Jurkat, Clone E6-1 (cell line): ENCODE measurements around the gene DUT. TPM values are rescaled to one million over a fixed set of nuclear protein-coding genes. Genes with fewer than 3 reads are reported as not detected.

ENCODE experiments used
- DNase-seq: peaks from one replicate; pipeline ENCODE4 v3.0.0-alpha.2; 2011; ENCODE audit warnings: low read depth, low spot score
- H3K4me3 ChIP-seq: 2 replicates; pipeline ENCODE4 v1.5.1; 2011; ENCODE audit warnings: mild to moderate bottlenecking, low read length, control low read depth, moderate library complexity
- polyA plus RNA-seq: library from polyadenylated mRNA; unstranded; fragments of >200 nt; gene quantifications from one replicate; pipeline ENCODE4 v1.2.1, GENCODE V29; 2012; ENCODE audit warnings: missing spikeins; ENCODE audit not compliant: insufficient read length, insufficient read depth

DUT gene
- 402 TPM for polyA plus RNA-seq

GRCh38 chr15:48330855-48331795 is at the start of gene DUT:
Gene DUT (plus strand): TSS chr15:48331429. CDS start chr15:48331516, 87 bp downstream.
- peak within 1 kb of the TSS; percentile 85 for H3K4me3 ChIP-seq
- DNase-seq, result peak; percentile 68

DNA sequence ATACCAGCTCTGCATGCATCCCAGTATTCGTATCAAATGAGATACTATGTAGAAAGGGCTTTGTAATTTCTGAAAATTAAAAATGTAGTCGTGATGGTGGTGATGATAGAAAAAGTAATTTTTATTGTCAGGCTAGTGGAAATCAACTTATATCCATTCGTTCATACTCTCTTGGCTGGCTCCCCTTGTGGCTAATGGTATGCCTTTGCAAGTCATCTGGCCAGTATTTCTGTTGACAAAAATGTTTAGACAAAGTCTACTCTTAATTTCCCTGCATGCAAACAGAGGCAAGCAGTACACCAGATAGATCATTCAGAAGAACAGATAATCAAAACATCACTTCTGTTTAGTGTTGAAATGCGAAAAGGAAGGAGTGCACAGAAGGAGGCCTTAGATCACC is 49.6 kb upstream of the DUT start:
- H3K4me3 ChIP-seq, result no peak overlapping the region
- no peak for DNase-seq

DNA sequence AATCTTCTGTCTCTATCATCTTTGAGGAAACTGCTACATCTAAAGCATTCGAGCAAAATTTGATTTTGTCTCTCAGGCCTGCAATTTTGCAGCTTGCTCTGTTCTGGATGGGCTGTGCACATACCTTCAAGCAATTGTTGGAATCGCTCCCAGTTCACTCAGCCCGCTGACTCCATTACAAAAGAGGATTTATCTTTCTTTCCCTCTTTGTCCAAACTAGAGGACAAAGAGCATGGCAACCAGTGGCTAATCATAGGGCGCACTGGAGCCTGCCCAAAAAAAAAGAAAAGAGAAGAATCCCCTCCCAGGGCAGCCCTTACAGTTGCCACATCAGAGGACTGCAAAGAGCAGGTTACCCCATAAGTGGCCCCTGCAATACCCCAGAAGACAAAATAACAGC is 49.0 kb upstream of the DUT start:
- DNase-seq, result no peak
- no peak overlapping the region for H3K4me3 ChIP-seq

GRCh38 chr15:48283396-48284145 is 47.7 kb upstream of the DUT start:
- H3K4me3 ChIP-seq, result no peak overlapping the region
- no peak for DNase-seq

DNA sequence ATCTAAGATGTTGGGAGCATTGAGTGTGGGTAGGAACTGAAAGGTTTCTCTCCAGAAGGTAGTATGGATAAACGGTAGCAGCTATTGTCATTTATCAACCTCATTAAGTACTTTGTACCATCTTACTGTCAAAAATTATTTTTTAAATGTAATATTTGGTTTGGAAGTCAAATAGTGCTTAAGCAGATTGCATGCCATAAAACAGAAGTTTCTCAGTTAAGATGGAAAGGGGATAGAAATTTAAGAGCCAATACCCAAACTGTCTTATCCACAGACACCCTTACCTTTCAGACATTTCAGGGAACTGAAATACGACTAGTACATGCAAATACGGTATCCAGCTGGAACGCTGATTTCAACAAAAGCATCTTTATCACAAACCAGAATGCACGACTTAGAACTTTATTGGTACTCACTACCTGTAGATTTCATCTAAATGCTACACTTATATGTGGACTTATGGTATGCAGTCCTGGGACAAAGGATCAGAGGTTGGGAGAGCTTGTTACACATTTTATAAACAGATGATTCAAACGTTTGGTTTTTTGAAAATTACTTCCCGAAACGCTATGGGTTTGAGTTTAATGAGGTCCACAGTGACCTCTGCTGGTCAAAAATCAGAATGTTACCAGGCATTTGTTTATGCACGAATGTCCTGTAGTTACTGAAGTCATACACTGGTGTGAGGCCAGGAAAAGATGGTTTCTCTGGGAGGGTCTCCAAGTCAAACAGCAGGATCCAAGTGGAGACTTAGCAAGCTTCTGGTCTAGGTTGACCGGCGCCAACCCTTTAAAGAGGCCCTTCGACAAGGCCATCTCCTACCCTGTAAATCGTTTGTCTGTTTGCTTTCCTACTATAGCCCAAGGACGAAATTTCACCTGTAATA is 45.7 kb upstream of the DUT start:
- DNase-seq, result peak; percentile 67
- no peak overlapping the region for H3K4me3 ChIP-seq

- DNase-seq, result no peak
- no peak overlapping the region for H3K4me3 ChIP-seq
These were observed 41.6 kb upstream of the DUT start for GRCh38 chr15:48289628-48290027.

- H3K4me3 ChIP-seq, result no peak overlapping the region
- DNase-seq, result no peak
These were observed 38.8 kb upstream of the DUT start for GRCh38 chr15:48292458-48292857.

DNA sequence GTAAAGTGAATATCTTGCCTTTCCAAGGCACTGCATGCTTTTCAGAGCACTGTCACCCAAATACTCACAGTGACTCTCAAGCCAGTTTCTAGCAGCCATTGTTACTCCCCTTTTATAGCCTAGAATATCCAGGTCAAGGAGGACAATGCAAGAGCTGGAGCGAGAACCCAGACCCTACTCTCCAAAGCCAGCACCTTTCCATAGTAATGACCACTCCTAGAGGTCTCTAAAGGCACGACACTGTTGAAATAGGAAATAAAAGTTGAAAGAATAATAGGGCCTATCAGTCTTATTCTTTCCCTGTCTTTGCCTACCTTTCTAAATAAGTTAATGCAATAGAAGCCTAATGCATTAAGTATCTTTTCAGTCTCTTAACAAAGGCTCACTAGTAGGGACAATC is 33.6 kb upstream of the DUT start:
- DNase-seq, result no peak
- H3K4me3 ChIP-seq, result no peak overlapping the region

DNA sequence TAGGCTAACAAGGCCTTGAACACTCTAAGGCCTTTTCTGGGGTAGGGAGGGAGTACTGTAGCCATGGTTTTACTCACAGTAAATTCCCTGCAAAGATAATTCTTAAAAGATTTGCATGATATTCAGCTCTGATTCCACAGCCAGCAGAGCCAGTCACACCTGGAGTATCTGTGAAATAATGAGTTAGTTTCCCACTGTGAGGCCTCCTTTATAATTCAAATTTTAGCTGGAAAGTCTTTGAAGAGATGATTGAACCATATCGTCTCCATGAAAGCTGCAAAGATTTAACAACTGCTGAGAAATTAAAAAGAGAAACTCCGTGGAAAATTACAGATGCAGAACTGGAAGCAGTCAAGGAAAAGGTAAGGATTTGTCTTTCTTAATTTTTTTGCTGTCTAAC is 32.3 kb upstream of the DUT start:
- no peak for DNase-seq
- no peak overlapping the region for H3K4me3 ChIP-seq

GRCh38 chr15:48300038-48300437 is 31.2 kb upstream of the DUT start:
- no peak overlapping the region for H3K4me3 ChIP-seq
- no peak for DNase-seq

- no peak overlapping the region for H3K4me3 ChIP-seq
- no peak for DNase-seq
These were observed 26.8 kb upstream of the DUT start for GRCh38 chr15:48304398-48304797.

GRCh38 chr15:48306639-48307038 is 24.6 kb upstream of the DUT start:
- DNase-seq, result no peak
- H3K4me3 ChIP-seq, result no peak overlapping the region

GRCh38 chr15:48307586-48307985 is 23.6 kb upstream of the DUT start:
- H3K4me3 ChIP-seq, result no peak overlapping the region
- DNase-seq, result no peak

GRCh38 chr15:48309740-48310139 is 21.5 kb upstream of the DUT start:
- no peak for DNase-seq
- no peak overlapping the region for H3K4me3 ChIP-seq

DNA sequence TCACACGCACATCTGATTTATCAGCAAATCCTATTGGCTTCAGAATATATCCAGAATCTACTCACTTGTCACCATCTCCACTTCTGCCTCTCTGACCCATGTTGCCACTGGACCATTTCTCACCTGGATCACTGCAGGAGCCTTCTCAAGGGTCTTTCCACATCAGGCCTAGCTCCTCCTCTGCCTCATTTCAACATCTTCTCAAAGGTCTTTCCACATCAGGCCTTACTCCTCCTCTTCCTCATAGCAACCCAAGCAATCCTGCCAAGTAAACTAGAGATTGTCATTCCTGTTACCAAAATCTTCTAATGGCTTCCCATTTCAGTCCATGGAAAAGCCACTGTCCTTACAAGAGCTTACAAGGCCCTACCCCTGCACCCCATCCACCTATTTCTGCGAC is 18.0 kb upstream of the DUT start:
- no peak overlapping the region for H3K4me3 ChIP-seq
- DNase-seq, result no peak

GRCh38 chr15:48315041-48315440 is 16.2 kb upstream of the DUT start:
- DNase-seq, result no peak
- no peak overlapping the region for H3K4me3 ChIP-seq

- no peak for DNase-seq
- no peak overlapping the region for H3K4me3 ChIP-seq
These were observed 14.0 kb upstream of the DUT start for GRCh38 chr15:48317221-48317620.

- DNase-seq, result no peak
- no peak overlapping the region for H3K4me3 ChIP-seq
These were observed 13.1 kb upstream of the DUT start for GRCh38 chr15:48318131-48318530.

DNA sequence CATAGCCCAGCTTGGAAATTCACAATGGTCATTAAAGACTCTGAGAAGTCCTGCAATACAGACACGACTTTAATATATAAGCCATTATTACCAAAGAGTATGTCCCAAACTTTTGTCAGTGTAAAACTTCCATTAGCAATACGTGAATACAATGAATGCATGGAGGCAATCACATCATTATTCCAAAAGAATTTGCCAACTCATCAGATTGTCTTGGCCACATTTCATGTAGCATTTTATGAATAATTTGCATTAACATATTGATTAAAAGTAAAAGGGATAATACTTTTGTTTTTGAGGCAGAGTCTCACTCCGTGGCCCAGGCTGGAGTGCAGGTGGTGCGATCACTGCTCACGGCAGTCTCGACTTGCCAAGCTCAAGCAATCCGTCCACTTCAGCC is 7.9 kb upstream of the DUT start:
- DNase-seq, result no peak
- H3K4me3 ChIP-seq, result no peak overlapping the region
